ENCODE measurements around the gene ELAVL2. TPM values are rescaled to one million over a fixed set of nuclear protein-coding genes. Genes with fewer than 3 reads are reported as not detected.

Gene ELAVL2
- total and polyA plus RNA-seq, 2 donors: 0.07 to 0.33 TPM

GRCh38 chr9:23822261-23823169 is 3.5 kb downstream of the ELAVL2 start:
- no peaks in the 10 kb centered on the region for H3K36me3 ChIP-seq (ENCODE audit: control insufficient read depth in 2 of 2, insufficient read depth in 2 of 2, low read length in 1 of 2)
- H3K4me1 ChIP-seq (ENCODE audit: control insufficient read depth in 2 of 2, insufficient read depth in 2 of 2, low read length in 2 of 2): no peaks in the 10 kb centered on the region
- peaks cover 48 to 66% of the 10 kb centered on the region in 2 donors for H3K27me3 ChIP-seq (ENCODE audit: control insufficient read depth in 2 of 2, insufficient read depth in 1 of 2, low read length in 1 of 2)
- peaks cover 3 to 9% of the 10 kb centered on the region in 2 donors for H3K9me3 ChIP-seq (ENCODE audit: control insufficient read depth in 2 of 2, insufficient read depth in 1 of 2, low read length in 1 of 2)
- H3K4me3 ChIP-seq (ENCODE audit: low read length in 2 of 2): no peak overlapping the region
- WGBS: 12% methylated on average over 46 of the region's 46 CpGs
- H3K27ac ChIP-seq (ENCODE audit: low read depth in 1 of 2, low read length in 1 of 2): no peak overlapping the region
- DNase-seq (ENCODE audit: low read depth in 6 of 9, low spot score in 9 of 9): no peak

- H3K4me1 ChIP-seq (ENCODE audit: control insufficient read depth in 2 of 2, insufficient read depth in 2 of 2, low read length in 2 of 2): no peaks in the 10 kb centered on the region
- no peak overlapping the region for H3K27ac ChIP-seq (ENCODE audit: low read depth in 1 of 2, low read length in 1 of 2)
- H3K4me3 ChIP-seq (ENCODE audit: low read length in 2 of 2): peak overlapping the region in 1 of 2 donors; percentile 18
- H3K9me3 ChIP-seq (ENCODE audit: control insufficient read depth in 2 of 2, insufficient read depth in 1 of 2, low read length in 1 of 2): peaks cover 3 to 9% of the 10 kb centered on the region in 2 donors
- peaks cover 48 to 66% of the 10 kb centered on the region in 2 donors for H3K27me3 ChIP-seq (ENCODE audit: control insufficient read depth in 2 of 2, insufficient read depth in 1 of 2, low read length in 1 of 2)
- WGBS: 3% methylated on average over 97 of the region's 97 CpGs
- no peaks in the 10 kb centered on the region for H3K36me3 ChIP-seq (ENCODE audit: control insufficient read depth in 2 of 2, insufficient read depth in 2 of 2, low read length in 1 of 2)
- no peak for DNase-seq (ENCODE audit: low read depth in 6 of 9, low spot score in 9 of 9)
These were observed 4.5 kb downstream of the ELAVL2 start for GRCh38 chr9:23821375-23822181.

GRCh38 chr9:23820451-23821374 is 5.3 kb downstream of the ELAVL2 start:
- Histone ChIP-seq H3K27ac (ENCODE audit: low read depth in 1 of 2, low read length in 1 of 2) (no peak overlapping the region), H3K27me3 (ENCODE audit: control insufficient read depth in 2 of 2, insufficient read depth in 1 of 2, low read length in 1 of 2) (peaks cover 48 to 59% of the 10 kb centered on the region in 2 donors), H3K36me3 (ENCODE audit: control insufficient read depth in 2 of 2, insufficient read depth in 2 of 2, low read length in 1 of 2) (no peaks in the 10 kb centered on the region), H3K4me3 (ENCODE audit: low read length in 2 of 2) (no peak overlapping the region), H3K4me1 (ENCODE audit: control insufficient read depth in 2 of 2, insufficient read depth in 2 of 2, low read length in 2 of 2) (no peaks in the 10 kb centered on the region), H3K9me3 (ENCODE audit: control insufficient read depth in 2 of 2, insufficient read depth in 1 of 2, low read length in 1 of 2) (peaks cover 0 to 9% of the 10 kb centered on the region in 2 donors)
- no peak for DNase-seq (ENCODE audit: low read depth in 6 of 9, low spot score in 9 of 9)
- 7% methylated on average over 80 of the region's 80 CpGs for WGBS

- peaks cover 0 to 9% of the 10 kb centered on the region in 2 donors for H3K9me3 ChIP-seq (ENCODE audit: control insufficient read depth in 2 of 2, insufficient read depth in 1 of 2, low read length in 1 of 2)
- peaks cover 44 to 46% of the 10 kb centered on the region in 2 donors for H3K27me3 ChIP-seq (ENCODE audit: control insufficient read depth in 2 of 2, insufficient read depth in 1 of 2, low read length in 1 of 2)
- H3K36me3 ChIP-seq (ENCODE audit: control insufficient read depth in 2 of 2, insufficient read depth in 2 of 2, low read length in 1 of 2): no peaks in the 10 kb centered on the region
- no peak for DNase-seq (ENCODE audit: low read depth in 6 of 9, low spot score in 9 of 9)
- no peak overlapping the region for H3K27ac ChIP-seq (ENCODE audit: low read depth in 1 of 2, low read length in 1 of 2)
- no peak overlapping the region for H3K4me3 ChIP-seq (ENCODE audit: low read length in 2 of 2)
- no peaks in the 10 kb centered on the region for H3K4me1 ChIP-seq (ENCODE audit: control insufficient read depth in 2 of 2, insufficient read depth in 2 of 2, low read length in 2 of 2)
These were observed 6.6 kb downstream of the ELAVL2 start for GRCh38 chr9:23819403-23819802.

- Histone ChIP-seq H3K27me3 (ENCODE audit: control insufficient read depth in 2 of 2, insufficient read depth in 1 of 2, low read length in 1 of 2) (no peaks in the 10 kb centered on the region), H3K9me3 (ENCODE audit: control insufficient read depth in 2 of 2, insufficient read depth in 1 of 2, low read length in 1 of 2) (no peaks in the 10 kb centered on the region), H3K27ac (ENCODE audit: low read depth in 1 of 2, low read length in 1 of 2) (no peak overlapping the region), H3K4me1 (ENCODE audit: control insufficient read depth in 2 of 2, insufficient read depth in 2 of 2, low read length in 2 of 2) (no peaks in the 10 kb centered on the region), H3K4me3 (ENCODE audit: low read length in 2 of 2) (no peak overlapping the region), H3K36me3 (ENCODE audit: control insufficient read depth in 2 of 2, insufficient read depth in 2 of 2, low read length in 1 of 2) (no peaks in the 10 kb centered on the region)
- no peak for DNase-seq (ENCODE audit: low read depth in 6 of 9, low spot score in 9 of 9)
- WGBS: 88% methylated on average over 3 of the region's 3 CpGs
These were observed 11.8 kb downstream of the ELAVL2 start for GRCh38 chr9:23814243-23814642.

- no peak overlapping the region for H3K27ac ChIP-seq (ENCODE audit: low read depth in 1 of 2, low read length in 1 of 2)
- H3K36me3 ChIP-seq (ENCODE audit: control insufficient read depth in 2 of 2, insufficient read depth in 2 of 2, low read length in 1 of 2): no peaks in the 10 kb centered on the region
- WGBS: 99% methylated on average over 1 of the region's 1 CpG
- no peaks in the 10 kb centered on the region for H3K4me1 ChIP-seq (ENCODE audit: control insufficient read depth in 2 of 2, insufficient read depth in 2 of 2, low read length in 2 of 2)
- no peaks in the 10 kb centered on the region for H3K9me3 ChIP-seq (ENCODE audit: control insufficient read depth in 2 of 2, insufficient read depth in 1 of 2, low read length in 1 of 2)
- H3K27me3 ChIP-seq (ENCODE audit: control insufficient read depth in 2 of 2, insufficient read depth in 1 of 2, low read length in 1 of 2): no peaks in the 10 kb centered on the region
- no peak for DNase-seq (ENCODE audit: low read depth in 6 of 9, low spot score in 9 of 9)
- no peak overlapping the region for H3K4me3 ChIP-seq (ENCODE audit: low read length in 2 of 2)
These were observed 13.4 kb downstream of the ELAVL2 start for GRCh38 chr9:23812673-23813072.

GRCh38 chr9:23811633-23812032 is 14.4 kb downstream of the ELAVL2 start:
- Histone ChIP-seq H3K27me3 (ENCODE audit: control insufficient read depth in 2 of 2, insufficient read depth in 1 of 2, low read length in 1 of 2) (no peaks in the 10 kb centered on the region), H3K27ac (ENCODE audit: low read depth in 1 of 2, low read length in 1 of 2) (no peak overlapping the region), H3K4me3 (ENCODE audit: low read length in 2 of 2) (no peak overlapping the region), H3K4me1 (ENCODE audit: control insufficient read depth in 2 of 2, insufficient read depth in 2 of 2, low read length in 2 of 2) (no peaks in the 10 kb centered on the region), H3K9me3 (ENCODE audit: control insufficient read depth in 2 of 2, insufficient read depth in 1 of 2, low read length in 1 of 2) (no peaks in the 10 kb centered on the region), H3K36me3 (ENCODE audit: control insufficient read depth in 2 of 2, insufficient read depth in 2 of 2, low read length in 1 of 2) (no peaks in the 10 kb centered on the region)
- no peak for DNase-seq (ENCODE audit: low read depth in 6 of 9, low spot score in 9 of 9)
- WGBS: 77% methylated on average over 2 of the region's 2 CpGs

- H3K9me3 ChIP-seq (ENCODE audit: control insufficient read depth in 2 of 2, insufficient read depth in 1 of 2, low read length in 1 of 2): no peaks in the 10 kb centered on the region
- no peak for DNase-seq (ENCODE audit: low read depth in 6 of 9, low spot score in 9 of 9)
- H3K27ac ChIP-seq (ENCODE audit: low read depth in 1 of 2, low read length in 1 of 2): no peak overlapping the region
- H3K27me3 ChIP-seq (ENCODE audit: control insufficient read depth in 2 of 2, insufficient read depth in 1 of 2, low read length in 1 of 2): no peaks in the 10 kb centered on the region
- H3K4me3 ChIP-seq (ENCODE audit: low read length in 2 of 2): no peak overlapping the region
- no peaks in the 10 kb centered on the region for H3K4me1 ChIP-seq (ENCODE audit: control insufficient read depth in 2 of 2, insufficient read depth in 2 of 2, low read length in 2 of 2)
- no peaks in the 10 kb centered on the region for H3K36me3 ChIP-seq (ENCODE audit: control insufficient read depth in 2 of 2, insufficient read depth in 2 of 2, low read length in 1 of 2)
- 91% methylated on average over 2 of the region's 2 CpGs for whole genome bisulfite sequencing
These were observed 22.8 kb downstream of the ELAVL2 start for GRCh38 chr9:23803216-23803615.
